HEK293 (cell line): ENCODE results near the gene PSG11.
"Not testable (repeated sequence)": the region's sequence is repeated elsewhere in the genome, so short reads cannot be mapped to it uniquely, and the experiment has no call there.

Experiments
- CTCF ChIP-seq: fragments of 450-650 bp; formaldehyde crosslinking; IDR thresholded peaks from 2 replicates; pipeline ENCODE4 v1.5.1; 2016; ENCODE audit warnings: missing biosample characterization, missing genetic modification characterization
- GFI1B ChIP-seq: fragments of 450-650 bp; formaldehyde crosslinking; IDR thresholded peaks from 2 replicates; pipeline ENCODE4 v1.5.1; 2016; ENCODE audit warnings: missing biosample characterization, missing genetic modification characterization
- KLF10 ChIP-seq: fragments of 450-650 bp; IDR thresholded peaks from 2 replicates; pipeline ENCODE4 v1.5.1; 2018; ENCODE audit warnings: missing biosample characterization, mild to moderate bottlenecking, missing genetic modification characterization
- PBX3 ChIP-seq: sonication (generic); formaldehyde crosslinking; IDR thresholded peaks from 2 replicates; pipeline ENCODE4 v1.8.1; 2022; ENCODE audit warnings: mild to moderate bottlenecking, moderate library complexity, missing genetic modification reagents
- PRDM1 ChIP-seq: fragments of 450-650 bp; formaldehyde crosslinking; IDR thresholded peaks from 2 replicates; pipeline ENCODE4; 2016; ENCODE audit warnings: missing biosample characterization, missing genetic modification characterization
- REST ChIP-seq: fragments of 450-650 bp; formaldehyde crosslinking; IDR thresholded peaks from 2 replicates; pipeline ENCODE4 v1.5.1; 2016; ENCODE audit warnings: missing biosample characterization, missing genetic modification characterization
- ZBTB7A ChIP-seq: fragments of 450-650 bp; formaldehyde crosslinking; IDR thresholded peaks from 2 replicates; pipeline ENCODE4 v1.5.1; 2016; ENCODE audit warnings: low read depth, missing biosample characterization, missing genetic modification characterization
- ZNF10 ChIP-seq: fragments of 450-650 bp; formaldehyde crosslinking; IDR thresholded peaks from 2 replicates; pipeline ENCODE4 v1.5.1; 2017; ENCODE audit warnings: missing biosample characterization, missing genetic modification characterization

GRCh38 chr19:42982111-42982510 is 44.2 kb downstream of the PSG11 start:
- not testable (repeated sequence) for TF ChIP-seq PRDM1; CTCF; REST (tag by site-specific recombination); KLF10 (tag by site-specific recombination); GFI1B; ZNF10 (tag by site-specific recombination); PBX3 (CRISPR knock-in tag); ZBTB7A (tag by site-specific recombination)
